Nucleus accumbens (tissue), 56 donors: ENCODE results near the gene APBB1IP.
"Not testable (repeated sequence)": the region's sequence is repeated elsewhere in the genome, so short reads cannot be mapped to it uniquely, and the experiment has no call there.

Experiments
- DNase-seq, 56 donors: peaks; one replicate each; lab custom pipeline; 2025; lab: John Stamatoyannopoulos, UW

The APBB1IP gene

GRCh38 chr10:26437637-26438461, at the start of gene APBB1IP:
Gene APBB1IP (plus strand): TSS chr10:26438341. CDS start chr10:26492327, 53,986 bp downstream.
- DNase-seq = peak in 33 of 56 donors; percentile 5 to 62 (median 19)

- no peak for DNase-seq
These were observed 48.6 kb upstream of the APBB1IP start for GRCh38 chr10:26389533-26389932.

- peak in 11 of 56 donors; percentile 4 to 35 (median 20) for DNase-seq
These were observed 46.1 kb upstream of the APBB1IP start for GRCh38 chr10:26391701-26392695.

- DNase-seq = not testable (repeated sequence)
These were observed 39.8 kb upstream of the APBB1IP start for GRCh38 chr10:26398353-26398752.

- DNase-seq = no peak
These were observed 30.7 kb upstream of the APBB1IP start for GRCh38 chr10:26407406-26407969.

- DNase-seq = no peak
These were observed 29.2 kb upstream of the APBB1IP start for GRCh38 chr10:26408858-26409494.

- DNase-seq = no peak
These were observed 27.8 kb upstream of the APBB1IP start for GRCh38 chr10:26410356-26410755.

- DNase-seq = no peak
These were observed 25.2 kb upstream of the APBB1IP start for GRCh38 chr10:26412932-26413331.

- DNase-seq = no peak
These were observed 24.8 kb upstream of the APBB1IP start for GRCh38 chr10:26413375-26413774.

GRCh38 chr10:26417136-26417535, 21.0 kb upstream of the APBB1IP start:
- DNase-seq = no peak

- no peak for DNase-seq
These were observed 15.2 kb upstream of the APBB1IP start for GRCh38 chr10:26422977-26423376.

GRCh38 chr10:26423722-26424121, 14.4 kb upstream of the APBB1IP start:
- no peak for DNase-seq

GRCh38 chr10:26430641-26431163, 7.4 kb upstream of the APBB1IP start:
- no peak for DNase-seq

- peak in 1 of 56 donors; percentile 2 for DNase-seq
These were observed 5.2 kb upstream of the APBB1IP start for GRCh38 chr10:26432938-26433337.

- no peak for DNase-seq
These were observed 2.3 kb upstream of the APBB1IP start for GRCh38 chr10:26435852-26436251.

GRCh38 chr10:26436848-26437247, 1.3 kb upstream of the APBB1IP start:
- no peak for DNase-seq

GRCh38 chr10:26438534-26439341, 597 bp downstream of the APBB1IP start:
- peak in 5 of 56 donors; percentile 1 to 15 (median 10) for DNase-seq

GRCh38 chr10:26439406-26440087, 1.4 kb downstream of the APBB1IP start:
- no peak for DNase-seq

- no peak for DNase-seq
These were observed 1.9 kb downstream of the APBB1IP start for GRCh38 chr10:26440088-26440470.
